GM12872 (cell line): Measurements from ENCODE around the gene ZFYVE28.
A peak's percentile ranks its signal among the peaks of the same experiment; 100 is the strongest.

Experiments
- CTCF ChIP-seq: IDR thresholded peaks from 3 replicates; pipeline ENCODE4 v1.5.1; 2011; ENCODE audit warnings: low read depth, mild to moderate bottlenecking, low read length, moderate library complexity; ENCODE audit not compliant: insufficient read depth

The ZFYVE28 gene

GRCh38 chr4:2354760-2355159 lies 63.7 kb downstream of the ZFYVE28 start:
- no peak for TF ChIP-seq CTCF

GRCh38 chr4:2354118-2354517 lies 64.3 kb downstream of the ZFYVE28 start:
- TF ChIP-seq CTCF = 0 out of 3 replicates have a peak, but pooled peaks have one; percentile 25

- TF ChIP-seq CTCF = no peak
Measured at GRCh38 chr4:2353222-2354107, 65.0 kb downstream of the ZFYVE28 start.

GRCh38 chr4:2352729-2353221 lies 65.7 kb downstream of the ZFYVE28 start:
- TF ChIP-seq CTCF = no peak

- TF ChIP-seq CTCF = no peak
Measured at GRCh38 chr4:2352171-2352570, 66.3 kb downstream of the ZFYVE28 start.

GRCh38 chr4:2350982-2351381 lies 67.5 kb downstream of the ZFYVE28 start:
- TF ChIP-seq CTCF = no peak

- TF ChIP-seq CTCF = no peak
Measured at GRCh38 chr4:2348786-2349185, 69.7 kb downstream of the ZFYVE28 start.
